WTC11 (cell line): Measurements from ENCODE around the gene OR9Q1. TPM values are rescaled to one million over a fixed set of nuclear protein-coding genes. Genes with fewer than 3 reads are reported as not detected.

Experiments
- ATAC-seq: fragments of 200-7000 bp; cut with Tn5 transposase; 2 replicates; pipeline ENCODE4 v1.10.0; 2021; ENCODE audit warnings: mild to moderate bottlenecking, moderate library complexity
- CTCF ChIA-PET: fragments of 300-600 bp; sonication (Branson Sonifier 250); formaldehyde crosslinking; loops from one replicate; lab custom pipeline; 2021; ENCODE audit warnings: antibody characterized with exemption; lab: Charles Lee
- POLR2A ChIA-PET: fragments of 350-600 bp; sonication (Branson Sonifier 250); formaldehyde crosslinking; loops from one replicate; lab custom pipeline; 2021; ENCODE audit warnings: antibody characterized with exemption; lab: Charles Lee
- DNase-seq: peaks from one replicate; pipeline ENCODE4 v3.0.0; 2021; ENCODE audit warnings: low spot score
- H3K27ac Mint-ChIP-seq: 2 replicates; pipeline ENCODE4 v1.8.0; 2021; ENCODE audit warnings: mixed read lengths
- H3K27me3 Mint-ChIP-seq: 2 replicates; pipeline ENCODE4 v1.8.0; 2021; ENCODE audit warnings: low read depth, mild to moderate bottlenecking, moderate library complexity, mixed read lengths
- H3K36me3 Mint-ChIP-seq: 2 replicates; pipeline ENCODE4 v1.8.0; 2021; ENCODE audit warnings: mixed read lengths
- H3K4me1 Mint-ChIP-seq: 2 replicates; pipeline ENCODE4 v1.8.0; 2022; ENCODE audit warnings: mixed read lengths
- H3K4me3 Mint-ChIP-seq: 2 replicates; pipeline ENCODE4 v1.8.0; 2021; ENCODE audit warnings: mild to moderate bottlenecking, moderate library complexity, mixed read lengths
- H3K9me3 Mint-ChIP-seq: 2 replicates; pipeline ENCODE4 v1.8.0; 2021; ENCODE audit warnings: mixed read lengths
- ARID4B ChIP-seq: sonication (generic); formaldehyde crosslinking; IDR thresholded peaks from 2 replicates; pipeline ENCODE4 v1.8.0; 2023; ENCODE audit warnings: missing genetic modification reagents, mild to moderate bottlenecking, borderline replicate concordance
- ATF6 ChIP-seq: sonication (generic); formaldehyde crosslinking; IDR thresholded peaks from 2 replicates; pipeline ENCODE4 v1.8.1; 2023; ENCODE audit warnings: mild to moderate bottlenecking, missing genetic modification reagents
- CREB1 ChIP-seq: sonication (generic); formaldehyde crosslinking; IDR thresholded peaks from 2 replicates; pipeline ENCODE4 v1.8.0; 2023; ENCODE audit warnings: mild to moderate bottlenecking, missing genetic modification reagents
- E2F5 ChIP-seq: sonication (generic); formaldehyde crosslinking; IDR thresholded peaks from 2 replicates; pipeline ENCODE4 v1.8.1; 2022; ENCODE audit warnings: mild to moderate bottlenecking, moderate library complexity, missing genetic modification reagents
- ETV6 ChIP-seq: sonication (generic); formaldehyde crosslinking; IDR thresholded peaks from 2 replicates; pipeline ENCODE4 v1.8.1; 2022; ENCODE audit warnings: mild to moderate bottlenecking, missing genetic modification reagents
- FOXP4 ChIP-seq: sonication (generic); formaldehyde crosslinking; IDR thresholded peaks from 2 replicates; pipeline ENCODE4 v1.8.0; 2022; ENCODE audit warnings: mild to moderate bottlenecking, missing genetic modification reagents
- GRHL2 ChIP-seq: fragments of 250-450 bp; sonication (Bioruptor Pico); IDR thresholded peaks from 2 replicates; pipeline ENCODE4 v1.8.0; 2022; ENCODE audit warnings: mild to moderate bottlenecking, moderate library complexity; ENCODE audit not compliant: insufficient replicate concordance, severe bottlenecking
- HMGA2 ChIP-seq: fragments of 250-450 bp; sonication (Bioruptor Pico); IDR thresholded peaks from 2 replicates; pipeline ENCODE4 v1.4.0; 2021; ENCODE audit warnings: mild to moderate bottlenecking, moderate library complexity
- IRF2 ChIP-seq: sonication (generic); formaldehyde crosslinking; IDR thresholded peaks from 2 replicates; pipeline ENCODE4 v1.8.0; 2022; ENCODE audit warnings: low read depth, missing genetic modification reagents, borderline replicate concordance
- NFE2L1 ChIP-seq: sonication (generic); formaldehyde crosslinking; IDR thresholded peaks from 2 replicates; pipeline ENCODE4 v1.8.1; 2023; ENCODE audit warnings: missing genetic modification reagents
- NR2C2 ChIP-seq: sonication (generic); formaldehyde crosslinking; IDR thresholded peaks from 2 replicates; pipeline ENCODE4 v1.8.0; 2022; ENCODE audit warnings: mild to moderate bottlenecking, missing genetic modification reagents
- OVOL2 ChIP-seq: fragments of 250-450 bp; sonication (Bioruptor Pico); IDR thresholded peaks from 2 replicates; pipeline ENCODE4 v1.9.0; 2021; ENCODE audit warnings: mild to moderate bottlenecking, borderline replicate concordance
- SMAD4 ChIP-seq: sonication (generic); formaldehyde crosslinking; IDR thresholded peaks from 2 replicates; pipeline ENCODE4 v1.8.0; 2022; ENCODE audit warnings: mild to moderate bottlenecking, missing genetic modification reagents
- SOX15 ChIP-seq: fragments of 250-450 bp; sonication (Bioruptor Pico); IDR thresholded peaks from 2 replicates; pipeline ENCODE4 v1.9.0; 2021; ENCODE audit warnings: mild to moderate bottlenecking
- STAT6 ChIP-seq: sonication (generic); formaldehyde crosslinking; conservative IDR thresholded peaks from 2 replicates; pipeline ENCODE4 v1.8.1; 2023; ENCODE audit warnings: mild to moderate bottlenecking, low read depth, missing genetic modification reagents, moderate library complexity
- TCF7 ChIP-seq: sonication (generic); formaldehyde crosslinking; IDR thresholded peaks from 2 replicates; pipeline ENCODE4 v1.8.0; 2022; ENCODE audit warnings: mild to moderate bottlenecking, low read depth, missing genetic modification reagents, moderate library complexity
- ZNF263 ChIP-seq: sonication (generic); formaldehyde crosslinking; IDR thresholded peaks from 2 replicates; pipeline ENCODE4 v1.8.1; 2022; ENCODE audit warnings: low read depth, mild to moderate bottlenecking, moderate library complexity, missing genetic modification reagents
- ZNF416 ChIP-seq: fragments of 250-450 bp; sonication (Bioruptor Pico); IDR thresholded peaks from 2 replicates; pipeline ENCODE4 v1.9.0; 2021; ENCODE audit warnings: mild to moderate bottlenecking, inconsistent platforms
- ZNF423 ChIP-seq: fragments of 250-450 bp; sonication (Bioruptor Pico); IDR thresholded peaks from 2 replicates; pipeline ENCODE4 v2.1.2; 2022; ENCODE audit warnings: mild to moderate bottlenecking, moderate library complexity
- ZNF512 ChIP-seq: sonication (generic); formaldehyde crosslinking; IDR thresholded peaks from 2 replicates; pipeline ENCODE4 v1.8.1; 2022; ENCODE audit warnings: missing genetic modification reagents, borderline replicate concordance
- ZSCAN18 ChIP-seq: fragments of 250-450 bp; sonication (Bioruptor Pico); IDR thresholded peaks from 2 replicates; pipeline ENCODE4 v2.1.2; 2022; ENCODE audit warnings: mild to moderate bottlenecking, moderate library complexity
- total RNA-seq: library from RNA; stranded (reverse); gene quantifications from 3 replicates; pipeline ENCODE4 v1.2.3, GENCODE V29; 2021

Gene OR9Q1
- total RNA-seq, 1 experiment from 2014 or later = not detected

GRCh38 chr11:58097437-58097836, 73.8 kb downstream of the OR9Q1 start:
- Mint-ChIP-seq H3K4me3 (no peak overlapping the region), H3K27me3 (no peaks in the 10 kb centered on the region; the same call in 1 of the 2 replicates), H3K27ac (no peak overlapping the region), H3K4me1 (no peaks in the 10 kb centered on the region), H3K9me3 (peaks cover 10% of the 10 kb centered on the region), H3K36me3 (no peaks in the 10 kb centered on the region; the same call in 1 of the 2 replicates)
- no peak for TF ChIP-seq ZNF423 (CRISPR knock-in tag)
- TF ChIP-seq GRHL2 (CRISPR knock-in tag) = no peak
- TF ChIP-seq TCF7 (CRISPR knock-in tag) = no peak
- no peak for TF ChIP-seq ETV6 (CRISPR knock-in tag)
- TF ChIP-seq SMAD4 (CRISPR knock-in tag) = no peak
- no peak for TF ChIP-seq E2F5 (CRISPR knock-in tag)
- no peak for TF ChIP-seq IRF2 (CRISPR knock-in tag)
- TF ChIP-seq FOXP4 (CRISPR knock-in tag) = no peak
- no peak for TF ChIP-seq ZSCAN18 (CRISPR knock-in tag)
- TF ChIP-seq STAT6 (CRISPR knock-in tag) = no peak
- no peak for TF ChIP-seq SOX15 (CRISPR knock-in tag)
- TF ChIP-seq CREB1 (CRISPR knock-in tag) = no peak
- no peak for TF ChIP-seq ZNF416
- TF ChIP-seq NR2C2 (CRISPR knock-in tag) = no peak
- TF ChIP-seq NFE2L1 = no peak
- ATAC-seq (no peak), DNase-seq (no peak)
- ChIA-PET CTCF (no interaction called here), POLR2A (no interaction called here)

- Mint-ChIP-seq H3K4me1 (no peaks in the 10 kb centered on the region), H3K27ac (no peak overlapping the region), H3K27me3 (peaks cover 3% of the 10 kb centered on the region; the same call in 1 of the 2 replicates), H3K4me3 (no peak overlapping the region), H3K36me3 (no peaks in the 10 kb centered on the region), H3K9me3 (no peaks in the 10 kb centered on the region)
- no peak for TF ChIP-seq OVOL2 (CRISPR knock-in tag)
- TF ChIP-seq GRHL2 (CRISPR knock-in tag) = no peak
- TF ChIP-seq ATF6 (CRISPR knock-in tag) = no peak
- no peak for TF ChIP-seq ZNF263 (CRISPR knock-in tag)
- TF ChIP-seq HMGA2 = no peak
- TF ChIP-seq ARID4B (CRISPR knock-in tag) = no peak
- no peak for TF ChIP-seq ZNF423 (CRISPR knock-in tag)
- TF ChIP-seq ZNF512 = no peak
- ATAC-seq = no peak
- DNase-seq = no peak
- POLR2A ChIA-PET = no interaction called here
- CTCF ChIA-PET = no interaction called here
Observed at GRCh38 chr11:58121096-58121495, 97.4 kb downstream of the OR9Q1 start.
